ENCODE data around the gene ANKRD22. TPM values are rescaled to one million over a fixed set of nuclear protein-coding genes. Genes with fewer than 3 reads are reported as not detected.
A peak's percentile ranks its signal among the peaks of the same experiment; 100 is the strongest.

The ANKRD22 gene
- total and polyA plus RNA-seq, 2 of the 8 experiments (the other 6 are each of a cell fraction or from before 2014, with no cell fraction given) = 0.68 TPM; not detected in 1

DNA sequence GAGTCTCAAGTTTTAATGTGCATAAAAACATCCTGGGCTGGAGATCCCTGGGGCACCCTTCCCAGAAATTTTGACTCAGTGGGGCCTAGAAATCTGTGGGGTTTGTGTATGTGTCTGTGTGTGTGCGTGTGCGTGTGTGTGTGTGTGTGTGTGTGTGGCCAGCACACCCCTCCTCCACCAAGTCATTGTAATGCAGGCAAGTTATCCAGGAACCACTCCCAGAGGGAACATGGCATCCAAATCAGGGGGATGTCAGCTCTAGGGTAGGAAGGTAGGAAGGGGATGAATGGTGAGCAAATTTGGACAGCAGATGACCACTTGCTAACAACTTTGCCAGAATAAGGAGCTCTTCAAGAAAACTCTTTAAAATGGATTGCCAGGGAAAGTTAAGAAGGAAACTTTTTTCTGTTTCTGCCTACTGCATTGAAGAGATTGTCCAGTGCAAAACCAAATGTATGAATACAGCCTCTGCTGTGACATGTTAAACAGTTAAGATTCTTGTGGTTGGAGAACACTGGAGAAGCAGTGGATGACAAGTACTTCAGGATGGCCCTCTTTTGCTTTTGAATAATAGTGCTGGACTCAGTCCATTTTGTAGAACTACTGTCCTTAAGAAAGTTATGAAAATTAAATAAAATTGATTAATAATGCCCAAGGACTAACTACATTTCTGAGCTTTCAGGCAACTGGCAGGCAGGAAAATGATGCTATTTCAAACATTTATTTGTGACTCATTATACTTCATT, 40.8 kb upstream of the ANKRD22 start (continued):
- TF ChIP-seq EP300 (IDR thresholded peaks at IDR 0.05; ENCODE audit: borderline replicate concordance in 1 of 2, low read depth in 2 of 2, low read length in 2 of 2) (no peak), FOSL1 (IDR thresholded peaks at IDR 0.05; ENCODE audit: insufficient read depth, low read depth, low read length) (0 out of 2 replicates have a peak, but pooled peaks have one; percentile 52)
